Gastroesophageal sphincter (tissue), 4 donors: ENCODE results near the gene KCNQ1OT1. TPM values are rescaled to one million over a fixed set of nuclear protein-coding genes. Genes with fewer than 3 reads are reported as not detected.

Experiments used
- ATAC-seq: fragments of 150-250 bp; one replicate; pipeline ENCODE4 v1.9.1; 2016; ENCODE audit warnings: mild to moderate bottlenecking, moderate library complexity
- H3K27ac ChIP-seq, 4 donors: fragments of 200-600 bp; sonication (generic) in 3 of 4; 1 replicate in 3 of 4; 2 replicates in 1 of 4; pipeline ENCODE4 v1.5.1; 2016 to 2019
- H3K27me3 ChIP-seq: fragments of 200-600 bp; sonication (generic); one replicate; pipeline ENCODE4 v1.5.1; 2019
- H3K36me3 ChIP-seq, 2 donors: fragments of 200-600 bp; sonication (generic); one replicate each; pipeline ENCODE4 v1.5.1; 2019; ENCODE audit warnings: control low read depth in 1 of 2
- H3K4me1 ChIP-seq, 3 donors: fragments of 200-600 bp; sonication (generic); 1 replicate in 2 of 3; 2 replicates in 1 of 3; pipeline ENCODE4 v1.5.1; 2016 to 2019; ENCODE audit warnings: control low read depth in 2 of 3
- H3K4me3 ChIP-seq, 2 donors: fragments of 200-600 bp; sonication (generic); one replicate each; pipeline ENCODE4 v1.5.1; 2019; ENCODE audit warnings: mild to moderate bottlenecking in 1 of 2, moderate library complexity in 1 of 2
- H3K9me3 ChIP-seq, 3 donors: fragments of 200-600 bp; sonication (generic); one replicate each; pipeline ENCODE4 v1.5.1; 2017 to 2019; ENCODE audit warnings: control low read depth in 2 of 3
- EP300 ChIP-seq: sonication (generic); formaldehyde crosslinking; IDR thresholded peaks from one replicate; pipeline ENCODE4 v1.6.1; 2017; ENCODE audit warnings: antibody characterized with exemption, mild to moderate bottlenecking
- POLR2A ChIP-seq, 2 donors: fragments of 450-650 bp; IDR thresholded peaks; one replicate each; pipeline ENCODE4 v1.6.1; 2017; ENCODE audit warnings: antibody characterized with exemption in 2 of 2, mild to moderate bottlenecking in 2 of 2, moderate library complexity in 1 of 2
- POLR2AphosphoS5 ChIP-seq: sonication (generic); formaldehyde crosslinking; IDR thresholded peaks from one replicate; pipeline ENCODE4 v1.6.1; 2017; ENCODE audit warnings: antibody characterized with exemption
- WGBS, 2 donors: methylation state at CpG; one replicate each; pipeline ENCODE4 v1.1.5; 2018; ENCODE audit warnings: low coverage in 1 of 2; 5-methylcytosine and 5-hydroxymethylcytosine counted together
- total RNA-seq, 4 donors: library from RNA; depleted of rRNA; stranded (reverse); fragments of >200 nt; gene quantifications; one replicate each; pipeline ENCODE4 v1.1.0, GENCODE V29; 2016
- TF ChIP-seq, protein P1 (sequence below), 4 experiments: fragments of 200-600 bp in 2 of 4; fragments of 450-650 bp in 2 of 4; sonication (generic) in 1 of 4; IDR thresholded peaks; one replicate each; pipeline ENCODE4 v1.5.1; 2017 to 2019; ENCODE audit warnings: antibody characterized with exemption in 4 of 4, mild to moderate bottlenecking in 2 of 4, moderate library complexity in 2 of 4

The KCNQ1OT1 gene
- total RNA-seq, 4 donors from 2014 or later, result 0.52 to 3.3 (median 1.4) TPM

DNA sequence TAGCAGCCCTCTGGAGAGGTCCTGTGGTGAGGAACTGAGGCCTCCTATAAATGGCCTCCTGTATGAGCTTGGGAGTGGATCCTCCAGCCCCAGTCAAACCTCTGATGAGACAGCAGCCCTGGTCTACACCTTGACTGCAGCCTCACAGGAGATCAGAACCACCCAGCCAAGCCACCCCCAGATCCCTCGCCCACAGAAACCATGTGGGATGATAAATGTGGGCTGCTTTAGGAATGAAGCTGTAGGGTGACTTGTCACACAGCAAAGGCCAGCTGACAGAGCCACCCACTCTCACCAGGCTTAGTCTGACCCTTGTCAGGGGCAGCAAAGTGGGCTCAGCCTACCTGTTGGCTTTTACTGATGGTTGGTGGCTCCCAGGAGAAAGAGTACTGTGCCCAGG lies 6.5 kb upstream of the KCNQ1OT1 start:
- peaks cover 0 to 7% (median 0%) of the 10 kb centered on the region in 3 donors for H3K9me3 ChIP-seq
- H3K27me3 ChIP-seq, result no peaks in the 10 kb centered on the region
- no peaks in the 10 kb centered on the region for H3K36me3 ChIP-seq
- H3K4me1 ChIP-seq, result peaks cover 0 to 37% (median 4%) of the 10 kb centered on the region in 3 donors
- TF ChIP-seq EP300 (no peak), POLR2A (IDR thresholded peaks at IDR 0.05) (no peak), POLR2AphosphoS5 (no peak)
- TF ChIP-seq, protein P1, sequence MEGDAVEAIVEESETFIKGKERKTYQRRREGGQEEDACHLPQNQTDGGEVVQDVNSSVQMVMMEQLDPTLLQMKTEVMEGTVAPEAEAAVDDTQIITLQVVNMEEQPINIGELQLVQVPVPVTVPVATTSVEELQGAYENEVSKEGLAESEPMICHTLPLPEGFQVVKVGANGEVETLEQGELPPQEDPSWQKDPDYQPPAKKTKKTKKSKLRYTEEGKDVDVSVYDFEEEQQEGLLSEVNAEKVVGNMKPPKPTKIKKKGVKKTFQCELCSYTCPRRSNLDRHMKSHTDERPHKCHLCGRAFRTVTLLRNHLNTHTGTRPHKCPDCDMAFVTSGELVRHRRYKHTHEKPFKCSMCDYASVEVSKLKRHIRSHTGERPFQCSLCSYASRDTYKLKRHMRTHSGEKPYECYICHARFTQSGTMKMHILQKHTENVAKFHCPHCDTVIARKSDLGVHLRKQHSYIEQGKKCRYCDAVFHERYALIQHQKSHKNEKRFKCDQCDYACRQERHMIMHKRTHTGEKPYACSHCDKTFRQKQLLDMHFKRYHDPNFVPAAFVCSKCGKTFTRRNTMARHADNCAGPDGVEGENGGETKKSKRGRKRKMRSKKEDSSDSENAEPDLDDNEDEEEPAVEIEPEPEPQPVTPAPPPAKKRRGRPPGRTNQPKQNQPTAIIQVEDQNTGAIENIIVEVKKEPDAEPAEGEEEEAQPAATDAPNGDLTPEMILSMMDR (IDR thresholded peaks at IDR 0.05), result no peak
- ATAC-seq, result no peak
- no peak overlapping the region for H3K4me3 ChIP-seq
- H3K27ac ChIP-seq, result no peak overlapping the region
- WGBS, 2 donors, result no CpG with 5 or more reads among the region's 1 CpG

DNA sequence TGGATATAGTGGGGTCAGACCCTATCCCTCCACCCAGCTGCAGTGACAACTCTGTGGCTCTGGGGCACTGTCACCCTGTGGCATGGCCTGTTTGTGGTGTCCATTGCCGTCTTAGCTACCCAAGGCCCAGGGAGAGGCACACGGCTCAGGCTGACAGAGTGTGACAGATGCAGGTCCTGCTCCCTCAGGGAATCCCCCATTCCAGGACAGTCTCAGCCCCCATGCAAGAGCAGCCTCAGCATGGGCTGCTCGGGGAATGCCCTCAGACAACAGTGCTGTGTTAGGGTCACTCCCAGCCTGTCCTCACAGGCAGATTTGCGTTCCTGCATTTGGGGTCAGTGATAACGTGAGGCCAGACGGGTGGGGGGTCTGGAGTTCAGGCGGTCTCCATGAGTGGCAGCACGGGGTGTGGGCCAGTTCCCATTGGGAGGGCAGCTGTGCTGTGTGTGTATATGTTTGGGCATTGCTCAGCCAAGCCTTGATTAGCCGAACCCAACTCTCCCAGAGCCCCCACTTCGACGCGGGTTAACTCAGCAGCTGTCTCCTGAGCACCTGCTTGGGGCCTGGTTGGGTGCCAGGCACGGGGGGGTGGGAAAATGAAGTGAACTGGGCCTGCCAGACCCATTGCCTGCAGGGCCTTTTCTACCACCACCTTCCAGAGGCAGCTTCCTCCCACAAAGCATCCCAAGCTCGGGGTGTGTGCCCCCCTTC lies 5.3 kb upstream of the KCNQ1OT1 start:
- no peak overlapping the region for H3K4me3 ChIP-seq
- no peak for ATAC-seq
- H3K36me3 ChIP-seq, result no peaks in the 10 kb centered on the region
- peaks cover 0 to 46% (median 4%) of the 10 kb centered on the region in 3 donors for H3K4me1 ChIP-seq
- no CpG with 5 or more reads among the region's 14 CpGs for WGBS, 2 donors
- H3K9me3 ChIP-seq, result peaks cover 0 to 7% (median 0%) of the 10 kb centered on the region in 3 donors
- no peaks in the 10 kb centered on the region for H3K27me3 ChIP-seq
- H3K27ac ChIP-seq, result no peak overlapping the region
- TF ChIP-seq EP300 (no peak), POLR2A (IDR thresholded peaks at IDR 0.05) (no peak), POLR2AphosphoS5 (no peak)
- TF ChIP-seq, protein P1 (IDR thresholded peaks at IDR 0.05), result no peak

DNA sequence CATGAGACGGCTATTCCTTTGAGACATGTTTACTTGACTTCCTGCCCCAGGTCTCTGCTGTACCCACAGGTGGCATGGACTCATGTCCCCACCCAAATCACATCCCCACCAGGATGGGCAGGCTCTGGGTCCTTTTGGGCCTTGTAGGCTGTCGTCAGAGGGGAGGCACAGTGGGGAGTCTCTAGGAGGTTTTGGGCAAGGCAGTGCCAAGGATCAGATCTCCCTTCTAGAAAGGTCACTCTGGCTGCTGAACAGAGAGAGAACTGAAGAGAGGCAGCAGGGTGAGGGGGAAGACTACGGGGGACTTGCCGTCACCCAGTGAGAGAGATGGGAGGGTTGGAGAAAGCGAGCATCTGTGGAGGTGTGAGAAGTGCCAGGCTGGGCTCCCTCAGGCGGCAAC lies 4.6 kb upstream of the KCNQ1OT1 start:
- peaks cover 0 to 7% (median 0%) of the 10 kb centered on the region in 3 donors for H3K9me3 ChIP-seq
- TF ChIP-seq EP300, result no peak
- no peak overlapping the region for H3K27ac ChIP-seq
- peaks cover 0 to 39% (median 4%) of the 10 kb centered on the region in 3 donors for H3K4me1 ChIP-seq
- H3K27me3 ChIP-seq, result no peaks in the 10 kb centered on the region
- 76 to 98% methylated on average over 2 to 5 of the region's 6 CpGs for WGBS, 2 donors
- no peak overlapping the region for H3K4me3 ChIP-seq
- H3K36me3 ChIP-seq, result no peaks in the 10 kb centered on the region
- ATAC-seq, result no peak

DNA sequence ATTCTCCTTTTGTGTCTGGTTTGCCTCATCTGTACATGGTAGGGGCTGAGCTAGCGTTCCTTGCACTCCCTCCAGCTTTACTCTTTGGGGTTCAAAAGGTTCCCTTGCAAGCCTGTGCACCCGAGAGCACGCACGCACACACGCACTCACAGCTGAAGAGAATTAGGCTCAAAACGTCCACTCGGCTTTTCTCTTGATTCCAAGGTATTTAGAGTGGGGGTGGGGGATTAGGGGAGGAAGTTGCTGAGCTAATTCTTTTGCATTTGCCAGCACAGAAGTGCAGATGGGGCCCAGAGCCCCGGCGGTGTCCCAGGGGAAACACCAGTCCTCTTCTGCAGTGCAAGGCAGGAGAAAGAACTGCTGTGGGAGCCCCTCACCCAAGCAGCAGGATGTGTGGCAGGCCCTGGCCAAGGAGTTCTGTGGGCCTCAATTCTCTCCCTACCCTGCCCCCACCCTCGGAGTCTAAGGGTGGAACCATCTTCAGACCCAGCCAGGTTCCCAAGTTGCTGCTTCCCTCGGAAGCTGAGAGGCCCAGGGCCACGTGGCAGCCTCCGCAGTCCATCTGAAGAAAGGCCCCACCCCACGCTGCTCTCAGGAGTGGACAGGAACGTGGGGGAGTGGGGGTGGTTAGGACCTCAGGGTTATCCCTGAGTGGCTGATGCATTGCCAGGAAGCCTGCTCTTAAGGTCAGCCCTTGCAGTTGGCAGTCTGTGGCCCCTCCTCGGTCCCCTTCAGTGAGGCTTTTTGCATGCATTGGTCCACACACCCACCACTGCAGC lies 3.8 kb upstream of the KCNQ1OT1 start:
- Histone ChIP-seq H3K27ac (no peak overlapping the region), H3K4me1 (peaks cover 0 to 31% (median 3%) of the 10 kb centered on the region in 3 donors), H3K36me3 (no peaks in the 10 kb centered on the region), H3K4me3 (no peak overlapping the region), H3K9me3 (peaks cover 0 to 7% (median 0%) of the 10 kb centered on the region in 3 donors), H3K27me3 (no peaks in the 10 kb centered on the region)
- TF ChIP-seq, protein P1 (IDR thresholded peaks at IDR 0.05), result no peak
- no peak for TF ChIP-seq POLR2AphosphoS5
- no peak for TF ChIP-seq EP300
- TF ChIP-seq POLR2A (IDR thresholded peaks at IDR 0.05), result no peak
- WGBS, 2 donors, result 48% methylated on average over 5 of the region's 16 CpGs; no CpG with 5 or more reads in 1 of the 2 donors
- ATAC-seq, result no peak

DNA sequence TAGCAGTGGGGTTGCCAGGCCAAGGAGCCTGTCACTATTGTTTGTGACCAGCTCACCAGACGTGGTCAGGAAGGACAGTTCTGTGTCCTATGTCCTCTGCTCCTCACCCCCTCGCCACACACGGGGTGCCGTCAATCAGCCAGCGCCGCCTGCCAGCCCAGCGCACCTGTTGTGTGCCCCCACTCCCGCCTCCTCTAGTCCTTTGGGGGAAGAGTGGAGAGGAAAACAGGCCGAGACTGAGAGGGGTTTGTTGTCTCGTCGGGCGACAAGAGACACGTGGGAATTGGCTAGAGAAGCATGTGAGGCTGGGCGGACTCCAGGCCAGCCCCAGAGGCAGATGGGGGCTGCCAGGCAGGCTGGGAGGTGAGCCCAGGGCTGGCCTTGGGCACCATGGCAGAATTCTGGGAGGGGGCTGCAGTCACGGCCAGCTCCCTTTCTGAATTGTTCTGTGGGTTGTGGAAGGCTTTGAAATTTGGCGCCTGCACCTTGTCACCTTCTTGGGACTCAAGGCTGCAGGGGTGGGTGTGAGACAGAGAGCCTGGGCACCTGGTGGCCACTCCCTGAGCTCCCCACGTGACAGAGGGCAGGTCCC lies 3.1 kb upstream of the KCNQ1OT1 start:
- Histone ChIP-seq H3K4me3 (no peak overlapping the region), H3K9me3 (peaks cover 0 to 7% (median 0%) of the 10 kb centered on the region in 3 donors), H3K27me3 (no peaks in the 10 kb centered on the region), H3K4me1 (peaks cover 0 to 30% (median 0%) of the 10 kb centered on the region in 3 donors), H3K36me3 (no peaks in the 10 kb centered on the region), H3K27ac (no peak overlapping the region)
- no peak for ATAC-seq
- WGBS, 2 donors, result 100% methylated on average over 1 of the region's 17 CpGs; no CpG with 5 or more reads in 1 of the 2 donors
- TF ChIP-seq, protein P1 (IDR thresholded peaks at IDR 0.05), result no peak
- no peak for TF ChIP-seq EP300
- no peak for TF ChIP-seq POLR2A (IDR thresholded peaks at IDR 0.05)
- no peak for TF ChIP-seq POLR2AphosphoS5
